ENCODE results near the gene KLHL9. TPM values are rescaled to one million over a fixed set of nuclear protein-coding genes. Genes with fewer than 3 reads are reported as not detected.

Gene KLHL9
- total RNA-seq, 1 experiment from 2014 or later: 21.2 TPM

DNA sequence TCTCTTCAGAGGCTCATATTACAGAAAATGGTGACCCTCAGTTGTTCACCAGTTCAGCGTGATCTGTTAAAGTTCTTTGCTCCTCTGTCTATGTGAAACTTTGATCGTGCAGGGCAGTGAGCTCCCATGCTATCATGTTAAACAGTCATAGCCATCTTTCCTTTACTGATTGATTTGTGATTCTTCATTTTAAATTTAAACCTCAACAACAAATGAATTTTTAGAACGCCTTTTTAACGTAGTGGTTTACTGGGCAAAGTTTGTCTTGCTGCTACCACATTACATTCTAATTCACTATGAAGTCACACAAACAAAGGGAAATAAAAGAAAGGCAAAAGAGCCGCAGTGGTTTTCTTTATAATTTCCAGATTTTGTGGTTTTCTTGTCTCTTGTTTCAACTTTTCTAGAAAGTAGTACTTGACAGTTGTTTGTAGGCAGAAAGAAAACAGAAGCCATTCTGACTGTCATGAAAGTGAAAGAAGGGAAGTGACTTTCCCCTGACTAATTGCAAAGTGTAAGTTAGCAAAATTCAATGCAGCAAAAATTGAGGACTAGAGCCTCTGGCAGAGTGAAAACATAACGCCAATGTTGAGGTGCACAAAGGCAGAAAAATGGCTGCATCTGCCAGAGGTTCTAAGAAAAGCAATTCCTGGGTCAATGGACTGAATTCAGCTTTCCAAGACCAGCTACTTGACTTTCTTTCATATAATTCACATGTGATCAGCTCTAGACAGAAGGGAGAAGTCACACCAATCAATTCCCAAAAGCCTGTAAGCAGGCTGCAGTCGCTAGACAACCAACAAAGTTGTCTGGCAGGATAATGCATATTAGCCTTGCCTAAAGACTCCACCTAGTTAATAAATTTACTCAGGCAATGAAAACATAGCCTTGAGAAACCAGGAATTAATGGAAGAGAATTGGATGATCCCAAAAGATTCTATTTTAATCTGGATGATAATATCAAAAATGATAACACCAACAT, 22.6 kb upstream of the KLHL9 start:
- no peak overlapping the region for H2AFZ ChIP-seq (ENCODE audit: low read length)
- H3K9ac ChIP-seq (ENCODE audit: low read length): no peak overlapping the region
- DNase-seq: no peak

DNA sequence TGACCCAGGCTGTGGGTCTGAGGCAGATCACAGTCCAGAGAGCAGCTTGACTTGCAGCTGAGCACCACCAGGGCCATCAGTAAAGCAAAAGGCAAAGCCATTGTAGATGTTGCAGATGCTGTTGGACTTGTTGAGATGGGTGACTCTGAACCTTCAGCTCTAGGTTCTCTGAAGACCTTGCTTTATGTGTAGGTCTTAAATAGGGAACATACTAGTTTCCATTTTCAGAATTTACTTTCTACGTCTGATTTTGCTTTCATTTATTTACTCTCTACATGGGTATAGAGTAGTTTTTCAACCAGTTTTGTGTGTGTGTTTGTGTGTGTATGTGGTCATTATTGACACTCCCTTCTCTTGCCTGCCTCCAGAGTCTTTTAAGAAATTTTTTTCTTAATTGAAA, 15.6 kb upstream of the KLHL9 start, which contains the start of gene IFNA6:
Gene IFNA6 (minus strand): TSS at position 101 of the 400 bp plus-strand sequence. CDS start 0 bp downstream, at position 101.
- Histone ChIP-seq H3K9ac (ENCODE audit: low read length) (no peak within 1 kb of the TSS), H3K9me2 (replicated peaks; ENCODE audit: insufficient read depth, low read length) (no peaks in the 10 kb centered on the region), H3K4me3 (ENCODE audit: low read length) (no peak within 1 kb of the TSS), H3K9me3 (ENCODE audit: low read length) (no peaks in the 10 kb centered on the region), H3K27ac (ENCODE audit: low read length) (no peak within 1 kb of the TSS), H3K4me1 (ENCODE audit: low read length) (no peaks in the 10 kb centered on the region), H2AFZ (ENCODE audit: low read length) (no peak within 1 kb of the TSS), H4K20me1 (ENCODE audit: insufficient read depth, low read depth, low read length) (no peaks in the 10 kb centered on the region), H3K36me3 (ENCODE audit: insufficient read depth, low read length) (no peaks in the 10 kb centered on the region), H3K79me2 (ENCODE audit: low read length) (no peaks in the 10 kb centered on the region), H3K27me3 (ENCODE audit: low read length) (no peaks in the 10 kb centered on the region), H3K4me2 (ENCODE audit: low read depth, low read length, poor library complexity, severe bottlenecking) (no peak within 1 kb of the TSS)
- DNase-seq: no peak

More for the DNA sequence above, 22.6 kb upstream of the KLHL9 start:
- H3K27ac ChIP-seq (ENCODE audit: low read length): no peak overlapping the region
- H3K9me3 ChIP-seq (ENCODE audit: low read length): no peaks in the 10 kb centered on the region
- H3K27me3 ChIP-seq (ENCODE audit: low read length): no peaks in the 10 kb centered on the region
- H4K20me1 ChIP-seq (ENCODE audit: insufficient read depth, low read depth, low read length): no peaks in the 10 kb centered on the region
- H3K79me2 ChIP-seq (ENCODE audit: low read length): no peaks in the 10 kb centered on the region
- no peaks in the 10 kb centered on the region for H3K4me1 ChIP-seq (ENCODE audit: low read length)
- no peak overlapping the region for H3K4me3 ChIP-seq (ENCODE audit: low read length)
- no peak overlapping the region for H3K4me2 ChIP-seq (ENCODE audit: low read depth, low read length, poor library complexity, severe bottlenecking)
- H3K36me3 ChIP-seq (ENCODE audit: insufficient read depth, low read length): no peaks in the 10 kb centered on the region
- no peaks in the 10 kb centered on the region for H3K9me2 ChIP-seq (replicated peaks; ENCODE audit: insufficient read depth, low read length)

GRCh38 chr9:21348430-21348970, 13.3 kb upstream of the KLHL9 start:
- Histone ChIP-seq H3K9me2 (replicated peaks; ENCODE audit: insufficient read depth, low read length) (no peaks in the 10 kb centered on the region), H3K9ac (ENCODE audit: low read length) (no peak overlapping the region), H3K79me2 (ENCODE audit: low read length) (no peaks in the 10 kb centered on the region), H3K4me3 (ENCODE audit: low read length) (no peak overlapping the region), H4K20me1 (ENCODE audit: insufficient read depth, low read depth, low read length) (no peaks in the 10 kb centered on the region), H2AFZ (ENCODE audit: low read length) (no peak overlapping the region), H3K36me3 (ENCODE audit: insufficient read depth, low read length) (no peaks in the 10 kb centered on the region), H3K27ac (ENCODE audit: low read length) (no peak overlapping the region), H3K9me3 (ENCODE audit: low read length) (no peaks in the 10 kb centered on the region), H3K4me2 (ENCODE audit: low read depth, low read length, poor library complexity, severe bottlenecking) (no peak overlapping the region), H3K4me1 (ENCODE audit: low read length) (no peaks in the 10 kb centered on the region), H3K27me3 (ENCODE audit: low read length) (no peaks in the 10 kb centered on the region)
- DNase-seq: no peak

- no peaks in the 10 kb centered on the region for H3K36me3 ChIP-seq (ENCODE audit: insufficient read depth, low read length)
- no peak for DNase-seq
- H3K9ac ChIP-seq (ENCODE audit: low read length): no peak overlapping the region
- H3K4me3 ChIP-seq (ENCODE audit: low read length): no peak overlapping the region
- H3K9me2 ChIP-seq (replicated peaks; ENCODE audit: insufficient read depth, low read length): no peaks in the 10 kb centered on the region
- peaks cover 5% of the 10 kb centered on the region for H3K4me1 ChIP-seq (ENCODE audit: low read length)
- no peaks in the 10 kb centered on the region for H3K79me2 ChIP-seq (ENCODE audit: low read length)
- no peak overlapping the region for H2AFZ ChIP-seq (ENCODE audit: low read length)
- no peaks in the 10 kb centered on the region for H3K9me3 ChIP-seq (ENCODE audit: low read length)
- no peak overlapping the region for H3K27ac ChIP-seq (ENCODE audit: low read length)
- H4K20me1 ChIP-seq (ENCODE audit: insufficient read depth, low read depth, low read length): no peaks in the 10 kb centered on the region
- H3K4me2 ChIP-seq (ENCODE audit: low read depth, low read length, poor library complexity, severe bottlenecking): no peak overlapping the region
- no peaks in the 10 kb centered on the region for H3K27me3 ChIP-seq (ENCODE audit: low read length)
Observed at GRCh38 chr9:21340735-21341134, 5.5 kb upstream of the KLHL9 start.

DNA sequence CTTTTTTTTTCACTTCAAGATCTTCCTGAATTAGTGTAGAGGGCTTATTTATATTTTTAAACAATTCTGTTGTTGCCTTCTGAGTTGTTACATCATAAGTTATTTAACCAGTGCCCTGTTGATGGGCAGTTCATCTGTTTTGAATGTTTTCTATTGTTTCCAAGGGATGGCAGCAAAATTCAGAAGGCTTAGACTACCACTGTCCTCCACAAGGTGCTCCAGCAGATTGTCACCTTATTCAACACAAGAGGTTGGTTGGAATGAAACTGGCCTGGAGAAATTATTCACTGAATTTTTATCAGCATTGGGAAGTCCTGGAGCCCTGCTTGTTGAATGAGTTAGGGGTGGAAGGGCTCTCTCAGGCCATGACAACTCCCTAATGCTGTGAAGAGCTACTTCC, 1.3 kb upstream of the KLHL9 start:
- no peak overlapping the region for H2AFZ ChIP-seq (ENCODE audit: low read length)

DNA sequence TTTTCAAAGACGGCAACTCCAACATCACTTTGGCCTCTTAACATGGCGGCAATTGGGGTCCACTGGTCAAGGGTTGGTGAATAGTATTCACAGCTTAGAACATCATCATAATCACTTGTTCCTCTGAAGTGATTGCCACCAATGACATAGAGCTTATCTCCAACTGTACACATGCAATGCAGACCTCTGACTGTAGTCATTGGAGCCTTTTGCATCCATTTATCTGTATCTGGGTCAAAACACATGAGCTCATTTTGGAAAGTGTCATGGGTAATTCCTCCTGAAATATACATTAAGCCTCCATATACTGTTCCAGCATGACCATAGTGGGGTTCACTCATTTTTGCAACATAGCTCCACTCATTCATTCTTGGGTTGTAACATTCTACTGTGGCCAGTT, 2.0 kb downstream of the KLHL9 start:
- peak overlapping the region; percentile 81; the same call in 1 of the 2 replicates for H3K4me3 ChIP-seq (ENCODE audit: low read length)
- H3K79me2 ChIP-seq (ENCODE audit: low read length): peaks cover 66% of the 10 kb centered on the region
- DNase-seq: no peak
- H3K4me1 ChIP-seq (ENCODE audit: low read length): peaks cover 25% of the 10 kb centered on the region
- no peak overlapping the region for H2AFZ ChIP-seq (ENCODE audit: low read length)
- no peak overlapping the region for H3K27ac ChIP-seq (ENCODE audit: low read length)
- H3K36me3 ChIP-seq (ENCODE audit: insufficient read depth, low read length): peaks cover 3% of the 10 kb centered on the region; the same call in 1 of the 2 replicates
- H3K4me2 ChIP-seq (ENCODE audit: low read depth, low read length, poor library complexity, severe bottlenecking): peak overlapping the region; percentile 88
- H4K20me1 ChIP-seq (ENCODE audit: insufficient read depth, low read depth, low read length): peaks cover 57% of the 10 kb centered on the region
- H3K9me2 ChIP-seq (replicated peaks; ENCODE audit: insufficient read depth, low read length): no peaks in the 10 kb centered on the region
- H3K27me3 ChIP-seq (ENCODE audit: low read length): no peaks in the 10 kb centered on the region
- no peak overlapping the region for H3K9ac ChIP-seq (ENCODE audit: low read length)
- H3K9me3 ChIP-seq (ENCODE audit: low read length): no peaks in the 10 kb centered on the region

More for the DNA sequence above, 1.3 kb upstream of the KLHL9 start:
- peaks cover 32% of the 10 kb centered on the region for H4K20me1 ChIP-seq (ENCODE audit: insufficient read depth, low read depth, low read length)
- H3K9ac ChIP-seq (ENCODE audit: low read length): no peak overlapping the region
- H3K36me3 ChIP-seq (ENCODE audit: insufficient read depth, low read length): peaks cover 3% of the 10 kb centered on the region; the same call in 1 of the 2 replicates
- no peak overlapping the region for H3K27ac ChIP-seq (ENCODE audit: low read length)
- peaks cover 37% of the 10 kb centered on the region for H3K79me2 ChIP-seq (ENCODE audit: low read length)
- H3K4me1 ChIP-seq (ENCODE audit: low read length): peaks cover 25% of the 10 kb centered on the region
- H3K4me3 ChIP-seq (ENCODE audit: low read length): no peak overlapping the region
- H3K9me2 ChIP-seq (replicated peaks; ENCODE audit: insufficient read depth, low read length): no peaks in the 10 kb centered on the region
- no peaks in the 10 kb centered on the region for H3K27me3 ChIP-seq (ENCODE audit: low read length)
- H3K4me2 ChIP-seq (ENCODE audit: low read depth, low read length, poor library complexity, severe bottlenecking): peak overlapping the region; percentile 88
- H3K9me3 ChIP-seq (ENCODE audit: low read length): no peaks in the 10 kb centered on the region
- DNase-seq: no peak

- Histone ChIP-seq H3K36me3 (ENCODE audit: insufficient read depth, low read length) (peaks cover 3% of the 10 kb centered on the region; the same call in 1 of the 2 replicates), H3K4me2 (ENCODE audit: low read depth, low read length, poor library complexity, severe bottlenecking) (peak overlapping the region; percentile 88), H3K27me3 (ENCODE audit: low read length) (no peaks in the 10 kb centered on the region), H3K9me3 (ENCODE audit: low read length) (no peaks in the 10 kb centered on the region), H3K79me2 (ENCODE audit: low read length) (peaks cover 74% of the 10 kb centered on the region), H3K9ac (ENCODE audit: low read length) (no peak overlapping the region), H2AFZ (ENCODE audit: low read length) (no peak overlapping the region), H3K4me1 (ENCODE audit: low read length) (peaks cover 25% of the 10 kb centered on the region), H3K27ac (ENCODE audit: low read length) (no peak overlapping the region), H4K20me1 (ENCODE audit: insufficient read depth, low read depth, low read length) (peaks cover 67% of the 10 kb centered on the region), H3K9me2 (replicated peaks; ENCODE audit: insufficient read depth, low read length) (no peaks in the 10 kb centered on the region), H3K4me3 (ENCODE audit: low read length) (no peak overlapping the region)
- no peak for DNase-seq
Observed at GRCh38 chr9:21331676-21332402, 3.4 kb downstream of the KLHL9 start.

All from Karpas-422 (cell line).